Measurements from ENCODE around the gene ZNF521.

Gene ZNF521

DNA sequence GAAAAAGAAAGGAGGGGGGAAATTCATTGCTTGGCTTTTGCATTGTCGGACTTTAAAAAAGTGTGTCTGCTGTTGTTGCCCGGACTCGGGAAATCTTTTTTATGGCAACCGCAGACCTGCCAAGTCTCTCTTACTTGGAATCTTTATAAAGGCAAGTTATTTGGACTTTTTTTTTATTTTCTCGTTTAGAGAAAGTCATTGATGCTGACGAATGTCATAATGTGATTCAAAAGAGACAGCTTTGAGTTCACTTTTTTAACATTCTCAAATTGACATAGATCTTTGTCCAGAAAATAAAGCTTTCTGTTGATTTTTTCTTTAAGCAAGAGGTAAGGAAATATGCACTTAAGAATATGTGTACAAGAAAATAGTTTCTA lies 651 bp upstream of the ZNF521 start:
- Histone ChIP-seq H4K20me1 (ENCODE audit: low read depth, low read length) (no peaks in the 10 kb centered on the region; the same call in 1 of the 2 replicates), H3K9ac (ENCODE audit: low read length) (peak overlapping the region; percentile 32; the same call in 1 of the 2 replicates), H3K27me3 (ENCODE audit: low read length) (no peaks in the 10 kb centered on the region), H3K27ac (ENCODE audit: low read depth, low read length) (no peak overlapping the region), H3K4me3 (ENCODE audit: insufficient read depth, low read length, poor library complexity, severe bottlenecking) (peak overlapping the region; percentile 49), H3K36me3 (ENCODE audit: low read length) (no peaks in the 10 kb centered on the region), H3K9me2 (replicated peaks; ENCODE audit: insufficient read depth, low read length) (no peaks in the 10 kb centered on the region), H3F3A (ENCODE audit: insufficient read depth) (peaks cover 22% of the 10 kb centered on the region), H2AFZ (ENCODE audit: low read depth, low read length, severe bottlenecking) (peak overlapping the region; percentile 69), H3K4me2 (ENCODE audit: low read depth, low read length, poor library complexity, severe bottlenecking) (peak overlapping the region; percentile 73), H3K9me3 (ENCODE audit: insufficient read depth, low read length) (no peaks in the 10 kb centered on the region), H3K79me2 (ENCODE audit: insufficient read depth, low read length) (no peaks in the 10 kb centered on the region)
- TF ChIP-seq, protein P1, sequence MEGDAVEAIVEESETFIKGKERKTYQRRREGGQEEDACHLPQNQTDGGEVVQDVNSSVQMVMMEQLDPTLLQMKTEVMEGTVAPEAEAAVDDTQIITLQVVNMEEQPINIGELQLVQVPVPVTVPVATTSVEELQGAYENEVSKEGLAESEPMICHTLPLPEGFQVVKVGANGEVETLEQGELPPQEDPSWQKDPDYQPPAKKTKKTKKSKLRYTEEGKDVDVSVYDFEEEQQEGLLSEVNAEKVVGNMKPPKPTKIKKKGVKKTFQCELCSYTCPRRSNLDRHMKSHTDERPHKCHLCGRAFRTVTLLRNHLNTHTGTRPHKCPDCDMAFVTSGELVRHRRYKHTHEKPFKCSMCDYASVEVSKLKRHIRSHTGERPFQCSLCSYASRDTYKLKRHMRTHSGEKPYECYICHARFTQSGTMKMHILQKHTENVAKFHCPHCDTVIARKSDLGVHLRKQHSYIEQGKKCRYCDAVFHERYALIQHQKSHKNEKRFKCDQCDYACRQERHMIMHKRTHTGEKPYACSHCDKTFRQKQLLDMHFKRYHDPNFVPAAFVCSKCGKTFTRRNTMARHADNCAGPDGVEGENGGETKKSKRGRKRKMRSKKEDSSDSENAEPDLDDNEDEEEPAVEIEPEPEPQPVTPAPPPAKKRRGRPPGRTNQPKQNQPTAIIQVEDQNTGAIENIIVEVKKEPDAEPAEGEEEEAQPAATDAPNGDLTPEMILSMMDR (IDR thresholded peaks at IDR 0.05; ENCODE audit: insufficient read depth, low read length, poor library complexity, severe bottlenecking) = no peak
- TF ChIP-seq EZH2phosphoT487 (conservative IDR thresholded peaks at IDR 0.05; ENCODE audit: low read length) = no peak

- no peak for TF ChIP-seq EZH2phosphoT487 (conservative IDR thresholded peaks at IDR 0.05; ENCODE audit: low read length)
- TF ChIP-seq, protein P1 (IDR thresholded peaks at IDR 0.05; ENCODE audit: insufficient read depth, low read length, poor library complexity, severe bottlenecking) = no peak
- Histone ChIP-seq H4K20me1 (ENCODE audit: low read depth, low read length) (no peaks in the 10 kb centered on the region; the same call in 1 of the 2 replicates), H2AFZ (ENCODE audit: low read depth, low read length, severe bottlenecking) (peak overlapping the region; percentile 94), H3K4me2 (ENCODE audit: low read depth, low read length, poor library complexity, severe bottlenecking) (peak overlapping the region; percentile 99), H3K36me3 (ENCODE audit: low read length) (no peaks in the 10 kb centered on the region), H3K9ac (ENCODE audit: low read length) (peak overlapping the region; percentile 85), H3K27ac (ENCODE audit: low read depth, low read length) (peak overlapping the region; percentile 63), H3K4me3 (ENCODE audit: insufficient read depth, low read length, poor library complexity, severe bottlenecking) (peak overlapping the region; percentile 90), H3F3A (ENCODE audit: insufficient read depth) (peaks cover 24% of the 10 kb centered on the region), H3K9me2 (replicated peaks; ENCODE audit: insufficient read depth, low read length) (no peaks in the 10 kb centered on the region), H3K9me3 (ENCODE audit: insufficient read depth, low read length) (no peaks in the 10 kb centered on the region), H3K27me3 (ENCODE audit: low read length) (no peaks in the 10 kb centered on the region), H3K79me2 (ENCODE audit: insufficient read depth, low read length) (no peaks in the 10 kb centered on the region)
Observed at GRCh38 chr18:25351280-25351775, 638 bp downstream of the ZNF521 start.

DNA sequence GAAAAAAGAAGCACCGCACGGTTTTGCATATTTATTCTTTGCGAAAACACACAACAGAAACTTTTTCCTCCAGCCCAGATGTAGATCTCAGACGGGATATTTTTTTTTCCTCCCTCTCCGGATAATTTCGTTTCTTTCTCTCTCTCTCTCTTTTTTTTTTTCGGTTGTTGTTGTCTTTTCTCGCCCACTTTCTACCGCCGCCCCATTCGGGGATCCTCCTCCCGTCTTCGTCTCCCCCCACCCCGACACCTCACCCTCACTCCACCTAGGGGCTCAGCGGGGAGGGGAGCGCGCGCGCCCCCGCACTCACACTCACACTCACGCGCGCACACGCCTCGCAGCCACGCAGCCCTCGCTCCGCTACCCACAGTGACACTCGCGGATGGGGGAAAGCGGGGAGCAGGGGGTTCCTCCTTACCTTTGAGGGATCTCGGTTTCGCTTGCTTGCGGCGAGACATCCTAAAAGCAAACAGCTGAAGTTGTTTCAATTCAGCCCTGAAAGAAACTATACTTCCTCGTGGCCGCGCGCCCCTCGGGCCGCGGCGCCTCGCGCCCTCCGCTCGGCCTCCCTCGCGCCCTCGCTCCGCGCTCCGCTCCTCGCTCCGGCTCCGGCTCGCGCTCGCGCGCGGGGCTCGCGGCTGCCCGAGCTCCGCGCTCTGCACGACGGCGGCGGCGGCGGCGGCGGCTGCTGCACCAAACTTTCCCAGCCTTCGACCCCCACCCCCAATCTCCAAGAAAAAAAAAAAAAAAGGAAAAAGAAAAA lies 1.3 kb downstream of the ZNF521 start:
- H3K4me3 ChIP-seq (ENCODE audit: insufficient read depth, low read length, poor library complexity, severe bottlenecking) = peak overlapping the region; percentile 90
- H4K20me1 ChIP-seq (ENCODE audit: low read depth, low read length) = no peaks in the 10 kb centered on the region
- H3K9me2 ChIP-seq (replicated peaks; ENCODE audit: insufficient read depth, low read length) = no peaks in the 10 kb centered on the region
- H3K79me2 ChIP-seq (ENCODE audit: insufficient read depth, low read length) = no peaks in the 10 kb centered on the region
- peak overlapping the region; percentile 99 for H3K4me2 ChIP-seq (ENCODE audit: low read depth, low read length, poor library complexity, severe bottlenecking)
- peaks cover 24% of the 10 kb centered on the region for H3F3A ChIP-seq (ENCODE audit: insufficient read depth)
- H3K36me3 ChIP-seq (ENCODE audit: low read length) = no peaks in the 10 kb centered on the region
- no peak overlapping the region for H3K27ac ChIP-seq (ENCODE audit: low read depth, low read length)
- peak overlapping the region; percentile 85 for H3K9ac ChIP-seq (ENCODE audit: low read length)
- H3K27me3 ChIP-seq (ENCODE audit: low read length) = no peaks in the 10 kb centered on the region
- peak overlapping the region; percentile 94 for H2AFZ ChIP-seq (ENCODE audit: low read depth, low read length, severe bottlenecking)
- TF ChIP-seq EZH2phosphoT487 (conservative IDR thresholded peaks at IDR 0.05; ENCODE audit: low read length) = no peak
- TF ChIP-seq, protein P1 (IDR thresholded peaks at IDR 0.05; ENCODE audit: insufficient read depth, low read length, poor library complexity, severe bottlenecking) = no peak
- H3K9me3 ChIP-seq (ENCODE audit: insufficient read depth, low read length) = no peaks in the 10 kb centered on the region

Data from SU-DHL-6 (cell line).